Erythroblast (primary cell): ENCODE measurements around the gene TBKBP1.

Experiments
- GATA1 ChIP-seq: IDR thresholded peaks from 2 replicates; pipeline ENCODE4 v1.6.1; 2011; ENCODE audit warnings: low read depth, mild to moderate bottlenecking, control low read depth, low read length, moderate library complexity
- POLR2A ChIP-seq: IDR thresholded peaks from 2 replicates; pipeline ENCODE4 v1.6.1; 2011; ENCODE audit warnings: mild to moderate bottlenecking, low read length

- no peak for TF ChIP-seq POLR2A
- TF ChIP-seq GATA1: no peak
Measured at GRCh38 chr17:47682138-47682537, 11.8 kb upstream of the TBKBP1 start.
